Middle frontal gyrus (tissue), 1 donor: Measurements from ENCODE around the gene SLC28A1.
"Not testable (repeated sequence)": the region's sequence is repeated elsewhere in the genome, so short reads cannot be mapped to it uniquely, and the experiment has no call there.

Experiments used
- DNase-seq: peaks from one replicate; pipeline ENCODE4 v3.0.0-alpha.2; 2015; ENCODE audit warnings: low spot score; ENCODE audit errors: extremely low spot score

The SLC28A1 gene

DNA sequence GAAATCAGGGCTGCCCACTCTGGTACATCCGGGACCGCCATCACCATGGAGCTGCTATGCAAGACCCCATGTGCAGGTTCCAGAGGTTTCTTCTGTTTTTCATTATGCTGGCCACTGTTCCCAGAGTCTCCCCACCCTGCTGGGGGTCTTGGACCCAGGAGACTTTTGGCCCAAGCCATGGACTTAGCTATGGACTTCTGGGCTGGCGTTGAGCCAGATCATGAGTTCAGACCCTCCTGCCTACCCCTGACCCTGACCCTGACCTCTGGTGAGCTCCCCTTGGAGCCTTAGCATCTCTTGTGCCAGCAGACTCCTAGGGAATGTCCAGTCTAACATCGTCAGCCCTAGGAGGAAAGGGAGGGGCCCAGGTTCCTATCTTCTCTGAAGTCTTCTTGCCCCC lies 25.3 kb downstream of the SLC28A1 start:
- no peak for DNase-seq

DNA sequence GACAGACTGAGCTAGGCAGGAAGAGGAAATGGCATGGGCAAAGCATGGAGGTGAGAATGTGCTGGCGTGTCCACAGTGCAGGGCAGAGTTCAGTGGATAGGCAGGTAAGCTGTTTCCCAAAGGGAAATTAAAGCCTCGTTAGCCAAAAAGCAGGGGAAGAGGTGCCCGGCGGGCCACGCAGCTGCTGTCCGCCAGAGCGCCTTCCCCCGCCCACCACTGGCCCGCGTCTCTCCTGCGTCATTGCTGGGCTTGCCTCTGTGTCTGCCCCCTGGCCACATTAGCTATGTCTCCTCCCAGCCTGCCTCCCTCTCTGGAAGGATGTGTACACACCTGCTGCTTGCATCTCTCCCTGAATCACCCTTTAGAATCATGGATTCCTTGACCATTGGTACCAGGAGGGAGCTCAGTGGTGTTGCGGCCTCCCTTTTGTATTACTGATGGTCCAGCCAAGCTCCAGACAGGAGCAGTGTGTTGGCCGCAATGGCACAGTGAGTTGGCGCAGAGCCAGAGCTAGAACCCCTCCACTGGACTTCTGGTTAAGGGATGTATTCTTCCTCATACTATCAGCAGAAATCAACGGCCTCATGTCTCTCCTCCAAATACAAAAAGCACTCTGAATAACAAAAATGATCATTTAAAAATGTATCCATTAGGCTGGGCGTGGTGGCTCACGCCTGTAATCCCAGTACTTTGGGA lies 26.6 kb downstream of the SLC28A1 start:
- no peak for DNase-seq

DNA sequence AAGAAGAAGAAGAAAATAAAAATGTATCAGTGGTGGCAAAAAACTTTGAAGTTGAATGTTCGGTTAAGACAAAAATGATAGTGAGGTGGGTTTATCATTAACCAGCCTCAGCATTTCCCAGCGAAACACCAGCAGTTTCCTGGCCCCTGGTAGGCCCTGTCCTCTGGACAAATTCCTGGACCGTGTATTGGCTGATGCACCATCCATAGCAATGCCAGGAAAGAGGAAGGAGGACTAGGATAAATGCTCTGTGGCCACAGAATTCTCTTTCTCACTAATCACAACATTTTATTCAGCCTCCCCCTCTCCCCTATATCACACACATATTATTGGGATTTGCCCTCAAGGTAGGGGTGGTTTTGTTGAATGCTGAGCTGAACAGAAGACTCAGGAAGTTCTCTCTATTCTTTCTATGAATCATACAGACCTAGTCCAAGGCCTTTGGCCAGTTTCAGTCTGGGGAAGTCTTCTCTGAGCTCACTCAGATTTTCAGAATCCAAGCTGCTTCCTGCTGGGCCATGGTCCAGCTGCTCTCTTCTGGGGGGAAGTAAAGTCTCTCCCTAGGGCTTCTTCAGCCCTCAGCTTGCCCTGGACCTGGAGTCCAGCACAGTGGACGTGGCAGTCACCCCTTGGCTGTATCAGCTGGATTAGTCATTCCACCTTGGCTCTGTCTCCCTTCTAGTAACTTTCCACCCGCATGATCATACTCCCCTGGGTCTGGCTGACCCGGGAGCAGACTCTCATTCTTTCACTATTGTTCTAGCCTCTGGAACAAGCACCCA lies 27.6 kb downstream of the SLC28A1 start:
- no peak for DNase-seq

DNA sequence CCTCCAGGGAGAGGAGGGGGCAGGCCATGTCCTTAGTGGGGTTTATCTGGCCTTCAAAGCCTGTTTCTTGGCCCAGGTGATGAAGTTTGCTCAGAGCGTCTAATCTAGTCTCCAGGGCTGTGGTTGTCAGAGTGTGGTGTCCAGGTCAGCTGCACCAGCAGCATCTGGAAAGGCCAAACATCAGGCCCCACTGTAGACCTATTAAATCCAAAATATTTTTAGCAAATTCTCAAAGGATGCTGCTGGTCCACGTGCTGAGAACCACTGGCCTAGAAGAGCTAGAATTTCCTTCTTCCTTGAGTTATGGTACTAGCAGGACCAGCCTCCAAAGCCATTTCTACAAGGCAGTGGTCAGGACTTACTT lies 28.9 kb downstream of the SLC28A1 start:
- DNase-seq, result no peak

DNA sequence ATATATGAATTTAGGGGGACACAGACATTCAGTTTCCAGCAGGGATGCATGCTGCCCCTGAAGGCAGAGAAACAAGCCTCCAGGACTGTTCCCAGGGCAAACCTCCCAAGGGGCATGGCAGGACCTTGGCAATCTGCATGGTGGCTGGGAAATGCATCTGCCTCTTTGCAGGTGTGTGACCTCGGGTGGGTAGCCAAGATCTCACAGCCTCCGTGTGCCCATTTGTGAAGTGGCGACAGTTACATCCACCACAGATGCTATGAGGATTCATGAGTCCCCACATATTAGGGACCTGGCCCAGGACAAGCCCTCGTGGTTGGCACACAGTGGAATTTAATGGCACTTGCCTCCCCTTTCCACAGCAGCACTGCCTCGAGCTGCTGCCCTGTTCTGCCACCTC lies 29.9 kb downstream of the SLC28A1 start:
- DNase-seq, result no peak

DNA sequence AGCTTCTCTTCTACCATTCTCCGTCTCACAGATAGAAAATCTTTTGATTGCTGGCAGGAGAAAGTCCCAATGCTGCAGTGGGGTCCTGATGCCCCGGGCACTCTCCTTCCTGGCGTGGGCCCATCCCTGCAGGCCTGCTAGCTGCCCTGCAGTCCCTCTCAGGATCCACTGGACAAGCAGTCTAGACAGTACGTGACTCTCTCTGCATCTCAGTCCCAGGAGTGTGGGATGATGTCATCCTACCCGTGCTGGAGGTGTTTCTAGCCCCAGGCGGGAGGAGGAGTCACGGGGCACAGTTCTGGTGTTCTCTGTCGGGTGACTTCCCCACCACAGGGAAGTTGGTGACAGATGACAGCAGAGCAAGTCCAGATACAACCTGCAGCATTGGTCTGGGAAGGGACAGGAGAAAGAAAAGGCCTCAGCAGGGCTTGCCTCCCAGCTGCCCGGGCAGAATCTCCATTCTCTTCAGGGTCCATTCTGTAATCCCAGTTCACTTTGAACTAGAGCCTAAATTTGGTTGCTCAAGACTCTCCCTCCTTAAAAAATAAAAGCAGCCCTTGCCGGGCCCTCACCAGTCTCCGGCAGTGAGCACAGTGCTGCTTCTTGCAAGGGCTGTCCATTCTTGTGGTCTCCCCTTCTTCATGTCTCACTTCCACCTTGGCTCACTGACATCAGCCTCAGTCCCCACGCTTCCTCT lies 30.6 kb downstream of the SLC28A1 start:
- no peak for DNase-seq

DNA sequence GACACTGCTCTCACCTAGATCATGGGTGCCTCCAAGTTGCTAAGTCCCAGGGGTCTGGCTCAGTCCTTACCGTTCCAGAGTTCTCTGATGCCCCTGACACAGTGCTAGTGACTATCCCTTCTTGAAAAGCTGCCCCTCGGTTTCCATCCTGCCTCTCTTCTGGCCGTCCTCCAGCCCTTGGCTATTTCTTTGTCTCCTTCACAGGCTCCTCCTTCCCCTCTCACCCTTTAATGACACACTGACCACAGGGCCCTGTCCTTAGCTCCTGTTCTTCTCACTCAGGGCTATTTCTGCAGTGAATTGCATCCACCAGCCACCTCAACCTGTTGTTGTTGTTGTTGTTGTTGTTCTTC lies 31.1 kb downstream of the SLC28A1 start:
- no peak for DNase-seq

DNA sequence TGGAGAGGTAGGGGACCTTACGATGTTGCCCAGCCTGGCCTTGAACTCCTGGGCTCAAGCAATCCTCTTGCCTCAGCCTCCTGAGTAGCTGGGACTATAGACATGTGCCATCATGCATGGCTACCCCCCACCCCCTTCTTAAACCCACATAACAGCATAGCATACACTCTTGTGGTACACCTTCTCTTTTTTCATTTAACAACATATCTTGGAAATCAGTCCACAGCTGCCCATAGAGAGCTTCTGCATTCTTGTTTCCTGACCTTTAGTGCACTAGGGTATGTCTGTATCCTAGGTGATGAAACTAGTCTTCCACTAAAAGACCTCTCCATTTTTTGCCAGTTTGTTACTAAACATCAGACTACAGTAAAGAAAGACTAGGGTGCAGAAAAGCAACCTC lies 33.0 kb downstream of the SLC28A1 start:
- DNase-seq, result no peak

DNA sequence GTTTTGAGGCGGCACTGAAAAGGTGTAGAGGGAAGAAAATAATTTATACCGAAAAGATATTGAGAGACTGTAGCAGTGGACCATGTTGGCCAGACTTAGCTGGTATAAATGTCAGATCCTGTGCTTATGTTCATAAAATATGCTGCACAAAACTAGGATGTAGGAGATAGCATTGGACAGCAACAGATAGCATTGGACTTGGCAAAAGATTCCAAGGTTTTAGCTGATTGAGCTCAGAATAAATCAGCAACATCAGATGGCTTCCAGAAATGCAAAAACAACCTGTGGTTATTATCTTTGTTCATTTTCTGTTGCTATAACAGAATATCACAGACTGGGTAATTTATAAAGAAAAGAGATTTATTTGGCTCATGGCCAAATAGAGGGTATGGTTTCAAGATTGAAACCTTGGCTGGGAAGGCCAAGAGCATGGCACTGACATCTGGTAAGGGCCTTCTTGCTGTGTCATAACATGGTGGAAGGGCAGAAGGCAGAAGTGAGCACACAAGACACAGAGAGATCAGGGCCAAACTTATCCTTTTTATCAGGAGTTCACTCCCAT lies 34.7 kb downstream of the SLC28A1 start:
- DNase-seq, result no peak

DNA sequence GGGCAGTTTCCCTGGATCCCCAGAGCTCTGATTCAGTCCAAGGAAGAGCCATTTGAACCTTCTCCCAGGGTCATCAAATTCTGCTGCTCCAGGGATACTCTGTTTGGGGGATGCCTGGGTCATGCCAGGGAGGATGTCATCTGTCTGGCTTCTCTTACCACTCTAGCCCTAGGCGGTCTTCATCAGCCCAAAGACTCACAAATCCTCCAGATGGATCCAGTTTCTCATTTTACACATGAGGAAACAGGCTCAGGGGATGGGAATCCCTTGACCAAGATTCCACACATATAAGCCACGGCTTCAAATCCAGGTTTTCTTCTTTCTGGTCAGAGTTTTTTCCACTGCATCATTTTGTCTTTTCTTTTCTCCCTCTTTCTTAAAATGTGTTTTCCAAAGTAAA lies 36.7 kb downstream of the SLC28A1 start:
- DNase-seq, result no peak

DNA sequence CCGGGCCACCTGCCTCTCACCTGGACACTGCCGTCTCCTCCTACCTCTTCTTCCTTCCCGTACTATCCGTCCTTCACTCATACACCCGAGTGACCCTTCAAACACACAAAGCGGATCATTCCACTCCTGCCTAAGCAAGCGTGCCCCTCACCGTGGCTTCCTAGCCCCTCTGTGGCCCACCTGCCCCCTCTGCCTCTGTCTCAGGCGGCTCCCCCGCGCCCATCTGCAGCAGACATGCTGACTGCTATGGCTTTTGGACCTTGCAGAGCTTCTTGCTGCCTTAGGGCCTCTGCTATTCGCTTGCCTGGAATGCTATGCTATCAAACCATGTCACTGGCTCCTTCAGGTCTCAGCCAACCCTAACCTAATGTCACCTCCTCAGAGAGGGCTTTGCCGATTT lies 38.1 kb downstream of the SLC28A1 start:
- DNase-seq, result no peak

DNA sequence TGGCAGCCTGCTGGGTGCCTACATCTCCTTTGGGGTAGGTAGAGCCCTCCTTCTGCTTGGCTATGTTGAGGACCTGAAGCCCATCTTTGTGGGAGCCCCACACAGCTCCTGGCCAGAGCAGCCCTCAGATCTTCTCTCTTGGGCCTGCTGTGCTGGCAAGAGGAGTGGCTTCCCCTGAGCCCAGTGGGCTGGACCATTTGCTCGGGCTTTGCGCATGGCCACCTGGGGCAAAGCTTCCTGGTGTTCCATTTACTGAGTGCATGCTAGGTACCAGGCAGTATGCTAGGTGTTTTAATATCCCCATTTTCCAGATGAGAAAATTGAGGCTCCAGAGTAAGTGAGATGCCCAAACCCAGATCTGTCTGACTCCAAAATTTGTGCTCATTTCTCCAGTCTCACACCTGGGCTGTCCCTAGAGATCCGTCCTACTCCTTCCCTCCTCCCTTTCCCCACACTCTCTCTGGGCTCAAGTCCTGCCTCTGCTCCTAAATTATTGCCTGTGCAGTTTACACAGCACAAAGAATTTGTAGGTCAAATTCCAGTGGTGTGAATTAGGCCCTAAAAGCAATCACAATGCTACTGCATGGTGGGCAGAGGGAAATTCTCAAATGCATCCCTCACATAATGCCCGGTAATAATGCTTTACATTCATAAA lies 39.7 kb downstream of the SLC28A1 start:
- DNase-seq, result no peak

DNA sequence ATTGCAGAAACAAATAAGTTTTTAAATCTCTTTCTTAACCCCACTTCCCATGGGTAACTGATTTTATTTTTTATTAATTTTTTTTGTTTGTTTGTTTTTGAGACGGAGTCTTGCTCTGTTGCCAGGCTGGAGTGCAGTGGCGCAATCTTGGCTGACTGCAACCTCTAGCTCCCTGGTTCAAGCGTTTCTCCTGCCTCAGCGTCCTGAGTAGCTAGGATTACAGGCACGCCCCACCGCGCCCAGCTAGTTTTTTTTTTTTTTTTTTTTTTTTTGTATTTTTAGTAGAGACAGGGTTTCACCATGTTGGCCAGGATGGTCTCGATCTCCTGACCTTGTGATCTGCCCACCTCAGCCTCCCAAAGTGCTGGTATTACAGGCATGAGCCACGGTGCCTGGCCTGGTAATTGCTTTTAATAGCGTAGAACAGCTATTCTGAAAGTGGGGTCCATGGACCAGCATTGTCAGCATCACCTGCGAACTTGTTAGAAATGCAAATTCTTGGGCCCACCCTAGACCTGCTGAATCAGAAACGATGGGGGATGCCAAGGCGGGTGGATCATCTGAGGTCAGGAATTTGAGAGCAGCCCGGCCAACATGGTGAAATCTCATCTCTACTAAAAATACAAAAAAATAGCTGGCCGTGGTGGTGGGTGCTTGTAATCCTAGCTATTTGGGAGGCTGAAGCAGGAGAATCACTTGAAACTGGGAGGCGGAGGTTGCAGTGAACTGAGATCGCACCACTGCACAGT lies 40.5 kb downstream of the SLC28A1 start:
- not testable (repeated sequence) for DNase-seq

DNA sequence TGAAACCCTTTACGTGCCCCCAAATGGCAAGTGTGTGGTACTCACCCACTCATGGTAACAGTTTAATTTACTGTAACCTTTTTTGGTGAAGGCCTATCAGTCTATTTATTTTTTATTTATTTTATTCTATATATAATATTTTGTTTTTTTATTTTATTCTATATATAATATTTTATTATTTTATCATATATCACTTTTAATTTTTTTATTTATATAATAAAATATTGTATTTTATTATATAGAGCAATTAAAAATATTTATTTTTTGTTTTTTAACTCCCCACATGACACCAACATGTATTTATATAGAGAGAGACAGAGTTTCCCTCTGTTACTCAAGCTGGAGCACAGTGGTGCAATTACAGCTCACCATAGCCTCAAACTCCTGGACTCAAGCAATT lies 41.4 kb downstream of the SLC28A1 start:
- no peak for DNase-seq

DNA sequence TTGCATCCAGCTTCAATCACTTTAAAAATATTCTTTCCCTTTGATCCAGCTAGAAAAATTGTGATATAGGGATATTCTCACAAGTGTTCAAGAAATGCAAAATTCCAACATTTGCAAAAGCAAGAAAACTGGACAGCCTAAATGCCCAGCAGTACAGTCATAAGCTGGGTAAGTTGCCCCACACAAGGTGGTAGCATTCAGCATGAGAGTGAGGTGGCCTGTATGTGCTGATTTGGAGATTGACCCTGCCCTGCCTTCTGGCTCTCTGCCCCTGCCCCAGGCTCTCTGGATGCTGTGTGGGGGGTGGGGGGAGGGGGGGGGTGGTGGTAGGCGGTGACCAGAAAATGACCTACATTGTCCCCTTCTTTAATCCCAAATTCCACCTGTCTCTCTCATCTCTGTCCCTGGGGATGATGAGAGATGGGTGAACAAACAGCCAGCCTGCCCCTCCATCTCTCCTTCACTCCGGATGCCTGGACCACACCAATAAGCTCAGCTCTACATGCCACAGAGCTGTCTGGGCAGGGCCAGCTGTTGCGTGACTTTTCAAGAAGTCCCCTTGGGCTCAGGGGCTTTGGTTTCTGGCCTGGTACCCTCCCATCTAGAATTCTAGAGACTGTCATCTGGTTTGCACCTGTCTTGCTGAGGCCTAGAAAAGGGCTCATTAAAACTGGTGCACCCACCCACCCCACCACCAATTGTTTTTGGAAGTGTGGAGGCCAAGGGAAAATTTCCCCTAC lies 42.2 kb downstream of the SLC28A1 start:
- DNase-seq, result no peak

DNA sequence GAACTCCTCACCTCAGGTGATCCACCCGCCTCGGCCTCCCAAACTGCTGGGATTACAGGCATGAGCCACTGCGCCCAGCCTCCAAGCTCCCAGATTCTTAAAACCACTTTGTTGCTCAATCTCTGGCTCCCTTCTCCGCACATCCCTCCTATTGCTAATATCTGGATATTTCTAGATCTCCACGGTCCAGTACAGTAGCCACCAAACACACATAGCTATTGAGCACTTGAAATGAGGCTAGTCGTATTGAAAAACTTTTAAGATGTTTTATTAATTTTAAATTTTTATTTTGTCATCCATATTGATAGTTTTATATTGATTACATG lies 44.3 kb downstream of the SLC28A1 start:
- DNase-seq, result no peak

DNA sequence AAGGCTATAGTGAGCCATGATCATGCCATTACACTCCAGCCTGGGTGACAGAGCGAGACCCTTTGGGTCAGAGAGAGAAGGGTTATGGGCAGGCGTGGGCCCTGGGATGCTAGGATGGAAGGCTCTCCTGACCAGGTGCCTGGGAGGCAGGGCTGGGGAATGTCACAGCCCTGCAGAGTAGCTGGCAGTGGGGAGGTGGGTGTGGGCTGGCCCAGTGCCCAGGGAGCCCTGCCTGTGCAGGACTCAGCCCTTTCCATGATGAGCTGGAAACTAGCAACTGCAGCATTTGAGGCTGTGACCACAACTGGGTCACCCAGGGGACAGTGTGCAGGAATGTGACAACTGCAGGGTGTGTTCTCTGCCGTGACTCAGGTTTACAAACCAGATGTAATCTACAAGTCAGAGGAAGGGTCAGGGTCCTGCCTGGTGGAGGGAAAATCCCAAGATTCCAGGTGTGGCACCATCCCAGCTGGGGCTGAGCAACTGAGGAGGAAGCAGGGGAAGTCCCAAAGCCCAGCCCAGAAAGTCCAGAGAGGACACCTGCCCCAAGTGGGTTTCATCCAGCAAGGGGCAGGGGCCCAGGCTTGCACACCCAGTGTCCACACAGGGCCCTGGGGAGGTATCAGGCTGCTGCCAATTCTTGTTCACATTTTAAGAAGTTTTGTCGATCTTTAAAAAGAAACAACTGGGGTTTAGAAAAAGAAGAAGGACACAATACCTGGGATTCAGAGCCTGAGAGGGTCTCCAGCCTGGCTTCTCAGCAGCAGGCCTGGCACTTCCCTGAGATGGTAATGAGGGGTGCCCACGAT lies 45.5 kb downstream of the SLC28A1 start:
- no peak for DNase-seq

DNA sequence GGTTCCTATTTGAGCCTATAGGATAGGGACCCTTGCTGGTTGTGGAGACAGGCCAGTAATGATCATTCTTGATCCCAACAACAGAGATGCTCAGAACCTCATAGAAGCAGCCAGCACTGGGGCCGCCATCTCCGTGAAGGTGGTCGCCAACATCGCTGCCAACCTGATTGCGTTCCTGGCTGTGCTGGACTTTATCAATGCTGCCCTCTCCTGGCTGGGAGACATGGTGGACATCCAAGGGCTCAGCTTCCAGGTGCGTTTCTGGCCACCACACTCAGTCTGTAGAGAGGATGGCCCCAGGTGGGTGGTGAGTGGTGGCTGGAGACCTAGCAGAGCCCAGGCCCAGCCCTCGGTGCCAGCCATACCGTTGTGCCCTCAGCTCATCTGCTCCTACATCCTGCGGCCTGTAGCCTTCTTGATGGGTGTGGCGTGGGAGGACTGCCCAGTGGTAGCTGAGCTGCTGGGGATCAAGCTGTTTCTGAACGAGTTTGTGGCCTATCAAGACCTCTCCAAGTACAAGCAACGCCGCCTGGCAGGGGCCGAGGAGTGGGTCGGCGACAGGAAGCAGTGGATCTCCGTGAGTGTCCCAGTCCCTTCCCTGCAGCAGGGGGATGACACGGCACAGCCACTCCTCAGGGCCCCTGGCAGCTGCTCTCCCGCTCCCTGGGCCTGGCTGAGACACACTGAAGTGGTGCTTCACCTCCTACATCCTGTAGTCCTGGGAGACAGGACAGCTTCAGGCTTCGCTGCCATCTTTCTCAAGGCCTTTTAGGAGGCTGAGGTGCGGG lies 50.7 kb downstream of the SLC28A1 start:
- DNase-seq, result no peak

DNA sequence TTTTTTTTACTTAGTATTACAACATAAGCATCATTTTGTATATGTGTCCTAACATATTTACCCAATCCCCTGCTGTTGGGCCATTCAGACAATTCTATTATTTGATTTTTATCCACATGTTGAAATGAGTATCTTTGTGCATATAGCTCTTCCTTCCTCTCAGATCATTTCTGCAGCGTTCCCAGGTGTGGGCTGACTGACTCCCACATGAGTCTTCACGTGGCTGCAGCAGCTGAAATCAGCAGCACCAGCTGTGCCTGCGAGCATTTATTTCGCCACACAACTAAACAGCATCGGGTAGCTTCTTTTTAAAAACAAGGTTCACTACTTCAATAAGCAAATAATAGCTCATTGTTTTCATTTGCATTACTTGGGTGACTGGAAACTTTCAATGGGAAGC lies 52.7 kb downstream of the SLC28A1 start:
- DNase-seq, result no peak
